Muscle of leg (tissue), 11 donors: ENCODE measurements around the gene ARMH2. TPM values are rescaled to one million over a fixed set of nuclear protein-coding genes. Genes with fewer than 3 reads are reported as not detected.
"Not testable (repeated sequence)": the region's sequence is repeated elsewhere in the genome, so short reads cannot be mapped to it uniquely, and the experiment has no call there.

Experiments
- DNase-seq: peaks from one replicate; pipeline ENCODE4 v3.0.0; 2013
- H3K27ac ChIP-seq: one replicate; pipeline ENCODE4 v1.5.1; 2013; ENCODE audit warnings: mild to moderate bottlenecking, low read length, control low read depth
- H3K27me3 ChIP-seq: one replicate; pipeline ENCODE4 v1.6.1; 2013; ENCODE audit warnings: low read length; ENCODE audit not compliant: control insufficient read depth, insufficient read depth
- H3K36me3 ChIP-seq: one replicate; pipeline ENCODE4 v1.6.1; 2013; ENCODE audit warnings: low read length; ENCODE audit not compliant: control insufficient read depth, insufficient read depth
- H3K4me1 ChIP-seq: one replicate; pipeline ENCODE4 v1.6.1; 2013; ENCODE audit warnings: low read length; ENCODE audit not compliant: control insufficient read depth, insufficient read depth
- H3K4me3 ChIP-seq: one replicate; pipeline ENCODE4 v1.5.1; 2013; ENCODE audit warnings: low read length, control low read depth
- H3K9me3 ChIP-seq: replicated peaks from 2 replicates; pipeline ENCODE4 v1.6.1; 2013; ENCODE audit warnings: low read depth, low read length; ENCODE audit not compliant: control insufficient read depth
- WGBS: methylation state at CpG from one replicate; pipeline ENCODE4 v1.1.5; 2013; ENCODE audit warnings: missing lambda C conversion rate; ENCODE audit not compliant: insufficient coverage; 5-methylcytosine and 5-hydroxymethylcytosine counted together
- polyA plus RNA-seq, 8 donors: library from polyadenylated mRNA; unstranded; fragments of 120-200 nt; gene quantifications; one replicate each; pipeline versions ENCODE4 v1.2.1 to v1.2.3, GENCODE V29; 2013; ENCODE audit warnings: inconsistent platforms in 1 of 8, low replicate concordance in 1 of 8; ENCODE audit not compliant: insufficient read length in 8 of 8, insufficient read depth in 1 of 8
- total RNA-seq: library from RNA; stranded (reverse); fragments of 120-200 nt; gene quantifications from one replicate; pipeline ENCODE4 v1.2.4, GENCODE V29; 2013

The ARMH2 gene
- total and polyA plus RNA-seq, 9 donors = not detected

DNA sequence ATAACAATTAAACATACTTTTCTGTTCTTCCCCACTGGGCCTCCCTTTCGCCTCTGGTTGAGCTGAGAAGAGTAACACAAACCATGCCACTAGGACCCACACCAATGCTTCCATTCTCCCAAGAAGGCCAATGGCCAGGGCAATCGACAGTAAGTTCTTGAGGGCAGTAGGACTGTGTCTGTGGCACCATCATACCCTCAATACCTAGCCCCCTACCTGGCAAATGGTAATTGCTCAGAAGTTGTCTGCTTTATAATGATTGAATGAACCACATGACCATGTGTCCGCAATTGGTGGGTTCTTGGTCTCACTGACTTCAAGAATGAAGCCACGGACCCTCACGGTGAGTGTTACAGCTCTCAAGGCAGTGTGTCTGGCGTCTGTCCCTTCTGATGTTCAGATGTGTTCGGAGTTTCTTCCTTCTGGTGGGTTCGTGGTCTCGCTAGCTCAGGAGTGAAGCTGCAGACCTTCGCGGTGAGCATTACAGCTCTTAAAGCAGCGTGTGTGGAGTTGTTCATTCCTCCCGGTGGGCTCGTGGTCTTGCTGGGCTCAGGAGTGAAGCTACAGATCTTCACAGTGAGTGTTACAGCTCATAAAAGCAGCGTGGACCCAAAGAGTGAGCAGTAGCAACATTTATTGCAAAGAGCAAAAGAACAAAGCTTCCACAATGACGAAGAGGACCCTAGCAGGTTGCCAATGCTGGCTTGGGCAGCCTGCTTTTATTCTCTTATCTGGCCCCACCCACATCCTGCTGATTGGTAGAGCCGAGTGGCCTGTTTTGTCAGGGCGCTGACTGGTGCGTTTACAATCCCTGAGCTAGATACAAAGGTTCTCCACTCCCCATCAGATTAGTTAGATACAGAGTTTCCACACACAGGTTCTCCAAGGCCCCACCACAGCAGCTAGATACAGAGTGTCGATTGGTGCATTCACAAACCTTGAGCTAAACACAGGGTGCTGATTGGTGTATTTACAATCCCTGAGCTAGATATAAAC is 33.6 kb downstream of the ARMH2 start:
- H3K27ac ChIP-seq, H3K36me3 ChIP-seq, H3K4me1 ChIP-seq, H3K4me3 ChIP-seq, H3K9me3 ChIP-seq, H3K27me3 ChIP-seq, DNase-seq: not testable (repeated sequence)
- 85% methylated on average over 15 of the region's 20 CpGs for WGBS

DNA sequence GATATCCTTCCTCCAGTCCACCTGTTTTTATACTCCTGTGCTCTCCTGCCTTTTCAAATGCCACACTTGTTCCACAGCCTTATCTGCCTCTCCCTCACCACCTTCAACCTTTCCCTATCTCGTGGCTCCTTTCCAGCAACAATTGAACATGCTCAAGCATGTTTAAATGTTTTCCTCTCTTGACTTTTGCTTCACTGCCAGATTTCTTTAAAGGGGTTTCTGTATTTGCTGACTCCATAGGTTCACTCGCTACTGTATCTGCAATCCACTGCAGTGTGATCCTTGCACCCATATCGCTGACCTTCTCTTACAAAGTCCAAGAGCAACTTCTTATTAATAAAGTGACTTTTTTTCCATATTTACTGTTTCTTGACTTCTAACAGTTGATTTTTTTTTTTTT is 35.1 kb downstream of the ARMH2 start:
- DNase-seq = no peak
- H3K27ac ChIP-seq = no peak overlapping the region
- 71% methylated on average over 1 of the region's 3 CpGs for WGBS
- H3K9me3 ChIP-seq = no peaks in the 10 kb centered on the region
- no peak overlapping the region for H3K4me3 ChIP-seq
- no peaks in the 10 kb centered on the region for H3K27me3 ChIP-seq
- H3K36me3 ChIP-seq = no peaks in the 10 kb centered on the region
- no peaks in the 10 kb centered on the region for H3K4me1 ChIP-seq

- H3K9me3 ChIP-seq = no peaks in the 10 kb centered on the region
- H3K27me3 ChIP-seq = no peaks in the 10 kb centered on the region
- H3K27ac ChIP-seq = no peak overlapping the region
- H3K4me3 ChIP-seq = no peak overlapping the region
- no peaks in the 10 kb centered on the region for H3K4me1 ChIP-seq
- H3K36me3 ChIP-seq = no peaks in the 10 kb centered on the region
- no peak for DNase-seq
Observed at GRCh38 chr6:24761851-24762250, 36.9 kb downstream of the ARMH2 start.

- Histone ChIP-seq H3K36me3 (no peaks in the 10 kb centered on the region), H3K27me3 (no peaks in the 10 kb centered on the region), H3K4me1 (no peaks in the 10 kb centered on the region), H3K9me3 (no peaks in the 10 kb centered on the region), H3K27ac (no peak overlapping the region), H3K4me3 (no peak overlapping the region)
- 84% methylated on average over 14 of the region's 17 CpGs for WGBS
- DNase-seq = no peak
Observed at GRCh38 chr6:24761193-24761835, 37.4 kb downstream of the ARMH2 start.

DNA sequence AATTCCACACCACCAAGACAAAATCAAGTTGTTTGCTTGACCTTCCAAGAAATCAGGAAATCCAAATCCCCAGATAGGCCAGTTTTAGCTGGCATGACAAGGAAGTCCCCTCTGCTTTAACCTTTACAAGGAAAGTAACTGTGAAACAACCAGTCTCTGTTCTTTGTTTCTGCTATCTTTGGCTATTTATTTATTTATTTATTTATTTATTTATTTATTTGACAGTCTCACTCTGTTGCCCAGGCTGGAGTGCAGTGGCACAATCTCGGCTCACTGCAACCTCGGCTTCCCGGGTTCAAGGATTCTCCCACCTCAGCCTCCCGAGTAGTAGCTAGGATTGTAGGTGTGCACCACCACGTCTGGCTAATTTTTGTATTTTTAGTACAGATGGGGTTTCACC is 38.5 kb downstream of the ARMH2 start:
- 80% methylated on average over 2 of the region's 5 CpGs for WGBS

GRCh38 chr6:24759718-24760117 is 39.0 kb downstream of the ARMH2 start:
- no peaks in the 10 kb centered on the region for H3K4me1 ChIP-seq
- WGBS = 84% methylated on average over 3 of the region's 3 CpGs
- no peak overlapping the region for H3K4me3 ChIP-seq
- no peaks in the 10 kb centered on the region for H3K36me3 ChIP-seq
- no peak overlapping the region for H3K27ac ChIP-seq
- no peak for DNase-seq
- no peaks in the 10 kb centered on the region for H3K27me3 ChIP-seq
- H3K9me3 ChIP-seq = no peaks in the 10 kb centered on the region

More for the DNA sequence above, 38.5 kb downstream of the ARMH2 start:
- Histone ChIP-seq H3K4me1 (no peaks in the 10 kb centered on the region), H3K27me3 (no peaks in the 10 kb centered on the region), H3K4me3 (no peak overlapping the region), H3K9me3 (no peaks in the 10 kb centered on the region), H3K27ac (no peak overlapping the region), H3K36me3 (no peaks in the 10 kb centered on the region)
- no peak for DNase-seq

GRCh38 chr6:24757611-24758010 is 41.1 kb downstream of the ARMH2 start:
- no peak for DNase-seq
- H3K36me3 ChIP-seq = no peaks in the 10 kb centered on the region
- no peaks in the 10 kb centered on the region for H3K9me3 ChIP-seq
- no peak overlapping the region for H3K4me3 ChIP-seq
- no peaks in the 10 kb centered on the region for H3K4me1 ChIP-seq
- WGBS = 93% methylated on average over 5 of the region's 6 CpGs
- no peak overlapping the region for H3K27ac ChIP-seq
- no peaks in the 10 kb centered on the region for H3K27me3 ChIP-seq

DNA sequence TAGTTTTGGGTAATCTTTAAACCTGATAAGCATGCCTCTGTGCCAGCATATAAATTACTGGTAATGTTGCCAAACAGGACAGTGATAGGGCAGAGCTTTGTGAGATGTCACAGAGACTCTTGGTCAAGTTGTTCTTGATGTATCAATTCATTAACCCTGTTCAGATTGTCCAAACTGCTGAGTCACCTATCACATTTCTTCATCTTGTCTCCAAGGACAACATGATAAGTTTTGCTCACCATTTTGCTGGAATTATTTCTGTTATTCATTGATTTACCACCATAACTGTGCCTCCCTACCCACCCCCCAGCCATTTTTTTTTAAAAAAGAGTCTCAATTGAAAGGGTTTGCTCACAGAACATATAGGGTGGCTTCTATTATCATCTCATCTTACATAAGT is 43.4 kb downstream of the ARMH2 start:
- H3K9me3 ChIP-seq = no peaks in the 10 kb centered on the region
- no peak for DNase-seq
- no peaks in the 10 kb centered on the region for H3K4me1 ChIP-seq
- no peak overlapping the region for H3K4me3 ChIP-seq
- no peaks in the 10 kb centered on the region for H3K36me3 ChIP-seq
- H3K27me3 ChIP-seq = no peaks in the 10 kb centered on the region
- H3K27ac ChIP-seq = no peak overlapping the region

DNA sequence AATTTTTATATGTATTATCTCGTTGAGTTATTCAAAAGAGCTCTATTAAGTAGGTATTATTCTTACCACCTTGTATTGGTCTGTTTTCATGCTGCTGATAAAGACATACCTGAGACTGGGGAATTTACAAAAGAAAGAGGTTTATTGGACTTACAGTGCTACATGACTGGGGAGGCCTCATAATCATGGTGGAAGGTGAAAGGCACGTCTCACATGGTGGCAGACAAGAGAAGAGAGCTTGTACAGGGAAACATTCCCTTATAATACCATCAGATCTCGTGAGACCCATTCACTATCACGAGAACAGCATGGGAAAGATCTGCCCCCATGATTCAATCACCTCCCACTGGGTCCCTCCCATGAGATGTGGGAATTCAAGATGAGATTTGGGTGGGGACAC is 44.3 kb downstream of the ARMH2 start:
- H3K27ac ChIP-seq, DNase-seq, H3K4me1 ChIP-seq, H3K36me3 ChIP-seq, H3K4me3 ChIP-seq, H3K27me3 ChIP-seq, H3K9me3 ChIP-seq: not testable (repeated sequence)
- no CpG with 5 or more reads among the region's 4 CpGs for WGBS

GRCh38 chr6:24753545-24753944 is 45.2 kb downstream of the ARMH2 start:
- WGBS = no CpG with 5 or more reads among the region's 2 CpGs
- H3K9me3 ChIP-seq = no peaks in the 10 kb centered on the region

More at GRCh38 chr6:24753545-24753944, 45.2 kb downstream of the ARMH2 start:
- H3K36me3 ChIP-seq = no peaks in the 10 kb centered on the region
- H3K4me3 ChIP-seq = no peak overlapping the region
- peaks cover 2% of the 10 kb centered on the region for H3K27me3 ChIP-seq
- DNase-seq = no peak
- no peak overlapping the region for H3K27ac ChIP-seq
- no peaks in the 10 kb centered on the region for H3K4me1 ChIP-seq
